HEK293 (cell line): ENCODE data around the gene FYCO1.

Experiments
- CTCF ChIA-PET: fragments of 350-600 bp; formaldehyde crosslinking; extraction: SDS; loops from one replicate; lab custom pipeline; 2021; ENCODE audit warnings: antibody characterized with exemption; lab: Yijun Ruan, JAX
- POLR2A ChIA-PET: fragments of 300-600 bp; formaldehyde crosslinking; extraction: SDS; loops from one replicate; lab custom pipeline; 2020; ENCODE audit warnings: antibody characterized with exemption, inconsistent platforms; lab: Yijun Ruan, JAX
- H3K27ac ChIP-seq: fragments of 200-500 bp; sonication (Bioruptor generic); 2 replicates; pipeline ENCODE4 v1.5.1; 2014; ENCODE audit warnings: low read depth, low read length, control low read depth, inconsistent platforms; ENCODE audit errors: extremely low read depth
- H3K36me3 ChIP-seq, 2 experiments: fragments of 200-500 bp in 1 of 2; sonication (Bioruptor generic) in 1 of 2; 1 replicate in 1 of 2; 2 replicates in 1 of 2; pipeline ENCODE4 v1.5.1; 2014 to 2017; ENCODE audit warnings: inconsistent platforms in 2 of 2, low read length in 2 of 2; ENCODE audit not compliant: control insufficient read depth in 2 of 2, insufficient read depth in 1 of 2
- H3K4me1 ChIP-seq: fragments of 200-500 bp; sonication (Bioruptor generic); 2 replicates; pipeline ENCODE4 v1.5.1; 2014; ENCODE audit warnings: mild to moderate bottlenecking, low read length, inconsistent platforms; ENCODE audit not compliant: control insufficient read depth, insufficient read depth
- H3K4me3 ChIP-seq: 2 replicates; pipeline ENCODE4 v1.5.1; 2011; ENCODE audit warnings: low read depth, mild to moderate bottlenecking, control low read depth, low read length, moderate library complexity
- H3K9me3 ChIP-seq: fragments of 200-500 bp; sonication (Bioruptor generic); 2 replicates; pipeline ENCODE4 v1.5.1; 2014; ENCODE audit warnings: low read depth, low read length, inconsistent platforms; ENCODE audit not compliant: control insufficient read depth, insufficient read depth
- GLIS2 ChIP-seq: fragments of 450-650 bp; formaldehyde crosslinking; IDR thresholded peaks from 2 replicates; pipeline ENCODE4 v1.5.1; 2016; ENCODE audit warnings: missing biosample characterization, missing genetic modification characterization
- HOXC10 ChIP-seq: sonication (generic); formaldehyde crosslinking; IDR thresholded peaks from 2 replicates; pipeline ENCODE4 v1.8.1; 2023; ENCODE audit warnings: mild to moderate bottlenecking, missing genetic modification reagents
- PRDM1 ChIP-seq: fragments of 450-650 bp; formaldehyde crosslinking; IDR thresholded peaks from 2 replicates; pipeline ENCODE4; 2016; ENCODE audit warnings: missing biosample characterization, missing genetic modification characterization
- YY1 ChIP-seq: fragments of 450-650 bp; formaldehyde crosslinking; IDR thresholded peaks from 2 replicates; pipeline ENCODE4 v1.5.1; 2018; ENCODE audit warnings: missing biosample characterization, missing genetic modification characterization
- ZBTB17 ChIP-seq: fragments of 450-650 bp; formaldehyde crosslinking; IDR thresholded peaks from 2 replicates; pipeline ENCODE4 v1.5.1; 2016; ENCODE audit warnings: missing biosample characterization, missing genetic modification characterization
- ZBTB20 ChIP-seq: fragments of 450-650 bp; formaldehyde crosslinking; IDR thresholded peaks from 2 replicates; pipeline ENCODE4 v1.5.1; 2016; ENCODE audit warnings: missing biosample characterization, missing genetic modification characterization
- ZBTB6 ChIP-seq: fragments of 450-650 bp; formaldehyde crosslinking; IDR thresholded peaks from 2 replicates; pipeline ENCODE4 v1.5.1; 2017; ENCODE audit warnings: missing biosample characterization, missing genetic modification characterization
- ZEB2 ChIP-seq: fragments of 450-650 bp; formaldehyde crosslinking; IDR thresholded peaks from 2 replicates; pipeline ENCODE4 v1.5.1; 2016; ENCODE audit warnings: missing biosample characterization, missing genetic modification characterization
- ZNF132 ChIP-seq: fragments of 450-650 bp; formaldehyde crosslinking; IDR thresholded peaks from 2 replicates; pipeline ENCODE4 v1.5.1; 2017; ENCODE audit warnings: missing biosample characterization, missing genetic modification characterization, borderline replicate concordance
- ZNF16 ChIP-seq: fragments of 450-650 bp; formaldehyde crosslinking; IDR thresholded peaks from 2 replicates; pipeline ENCODE4 v1.5.1; 2016; ENCODE audit warnings: low read depth, missing biosample characterization, missing genetic modification characterization
- ZNF223 ChIP-seq: fragments of 450-650 bp; formaldehyde crosslinking; IDR thresholded peaks from 2 replicates; pipeline ENCODE4 v1.5.1; 2016; ENCODE audit warnings: missing biosample characterization, missing genetic modification characterization
- ZNF239 ChIP-seq: fragments of 450-650 bp; formaldehyde crosslinking; IDR thresholded peaks from 2 replicates; pipeline ENCODE4 v1.5.1; 2016; ENCODE audit warnings: missing biosample characterization, missing genetic modification characterization
- ZNF26 ChIP-seq: fragments of 450-650 bp; formaldehyde crosslinking; IDR thresholded peaks from 2 replicates; pipeline ENCODE4 v1.5.1; 2016; ENCODE audit warnings: missing biosample characterization, missing genetic modification characterization
- ZNF366 ChIP-seq: fragments of 450-650 bp; formaldehyde crosslinking; conservative IDR thresholded peaks from 2 replicates; pipeline ENCODE4 v1.5.1; 2016; ENCODE audit warnings: missing biosample characterization, missing genetic modification characterization
- ZNF433 ChIP-seq: fragments of 450-650 bp; formaldehyde crosslinking; IDR thresholded peaks from 2 replicates; pipeline ENCODE4 v1.5.1; 2016; ENCODE audit warnings: missing biosample characterization, missing genetic modification characterization, low read depth
- ZNF449 ChIP-seq: fragments of 450-650 bp; formaldehyde crosslinking; IDR thresholded peaks from 2 replicates; pipeline ENCODE4 v1.5.1; 2017; ENCODE audit warnings: missing biosample characterization, mild to moderate bottlenecking, missing genetic modification characterization, moderate library complexity
- ZNF529 ChIP-seq: fragments of 450-650 bp; formaldehyde crosslinking; IDR thresholded peaks from 2 replicates; pipeline ENCODE4 v1.5.1; 2017; ENCODE audit warnings: missing genetic modification characterization, missing biosample characterization; ENCODE audit not compliant: insufficient replicate concordance
- ZNF585B ChIP-seq: fragments of 450-650 bp; formaldehyde crosslinking; IDR thresholded peaks from 2 replicates; pipeline ENCODE4 v1.5.1; 2016; ENCODE audit warnings: missing biosample characterization, missing genetic modification characterization
- ZNF621 ChIP-seq: fragments of 450-650 bp; formaldehyde crosslinking; IDR thresholded peaks from 2 replicates; pipeline ENCODE4 v1.5.1; 2017; ENCODE audit warnings: missing biosample characterization, missing genetic modification characterization
- ZNF768 ChIP-seq: fragments of 450-650 bp; formaldehyde crosslinking; IDR thresholded peaks from 2 replicates; pipeline ENCODE4 v1.5.1; 2018; ENCODE audit warnings: missing biosample characterization, mild to moderate bottlenecking, missing genetic modification characterization
- ZSCAN5A ChIP-seq: fragments of 450-650 bp; formaldehyde crosslinking; IDR thresholded peaks from 2 replicates; pipeline ENCODE4 v1.5.1; 2016; ENCODE audit warnings: missing biosample characterization, missing genetic modification characterization

Gene FYCO1

GRCh38 chr3:45944830-45945620 is 50.6 kb downstream of the FYCO1 start:
- Histone ChIP-seq H3K9me3 (no peaks in the 10 kb centered on the region), H3K36me3 (peaks cover 0 to 77% of the 10 kb centered on the region in 2 experiments; a peak in 1 of 3 replicates), H3K4me1 (no peaks in the 10 kb centered on the region), H3K4me3 (no peak overlapping the region), H3K27ac (no peak overlapping the region)
- CTCF ChIA-PET, result interaction anchor here (2.1 kb wide), 1 partner anchor 134 kb away, joined by 12 read pairs; no protein-coding TSS in a partner anchor
- TF ChIP-seq ZNF16 (tag by site-specific recombination) (no peak), YY1 (tag by site-specific recombination) (no peak)
- POLR2A ChIA-PET, result no interaction called here

GRCh38 chr3:45943207-45943846 is 52.3 kb downstream of the FYCO1 start, which contains the start of gene CXCR6:
Gene CXCR6, plus strand, starts transcription at chr3:45943464. Its CDS starts 3,018 bp downstream, at chr3:45946482.
- TF ChIP-seq ZBTB6 (no peak), ZNF768 (tag by site-specific recombination) (no peak), ZNF433 (tag by site-specific recombination) (no peak), ZEB2 (no peak), ZSCAN5A (tag by site-specific recombination) (no peak), ZNF585B (tag by site-specific recombination) (no peak), ZNF239 (no peak), ZBTB17 (tag by site-specific recombination) (no peak), ZNF366 (no peak), ZNF621 (tag by site-specific recombination) (no peak), ZBTB20 (tag by site-specific recombination) (no peak), ZNF529 (no peak), ZNF132 (tag by site-specific recombination) (no peak), ZNF223 (no peak)
- TF ChIP-seq, all 188 proteins: peak for 0
- ChIA-PET POLR2A (no interaction called here), CTCF (interaction anchor here (0.6 to 2.1 kb wide), 5 partner anchors 12 to 405 kb away, joined by 3 to 12 read pairs (median 3); no protein-coding TSS in a partner anchor)
- H3K9me3 ChIP-seq, result no peaks in the 10 kb centered on the region
- H3K4me3 ChIP-seq, result no peak within 1 kb of the TSS
- no peak within 1 kb of the TSS for H3K27ac ChIP-seq
- H3K4me1 ChIP-seq, result no peaks in the 10 kb centered on the region
- peaks cover 0 to 68% of the 10 kb centered on the region in 2 experiments; a peak in 1 of 3 replicates for H3K36me3 ChIP-seq

GRCh38 chr3:45942051-45942825 is 53.4 kb downstream of the FYCO1 start:
- ChIA-PET POLR2A (no interaction called here), CTCF (interaction anchor here (0.8 kb wide), 1 partner anchor 32 kb away, joined by 3 read pairs; no protein-coding TSS in a partner anchor)
- Histone ChIP-seq H3K36me3 (peaks cover 0 to 66% of the 10 kb centered on the region in 2 experiments; a peak in 1 of 3 replicates), H3K27ac (no peak overlapping the region), H3K9me3 (no peaks in the 10 kb centered on the region), H3K4me1 (no peaks in the 10 kb centered on the region), H3K4me3 (no peak overlapping the region)
- TF ChIP-seq ZNF26 (tag by site-specific recombination) (no peak), HOXC10 (CRISPR knock-in tag) (no peak), ZNF449 (tag by site-specific recombination) (no peak), GLIS2 (tag by site-specific recombination) (no peak), PRDM1 (no peak)
